Stimulated activated naive CD8-positive, alpha-beta T cell treated with anti-CD3 and anti-CD28 coated beads, Interleukin-15, Interleukin-2, amounts not matched to agents 100 ng/mL and 50 ng/mL, for 24 hours (primary cell): Measurements from ENCODE around the gene ZBTB12.
"Not testable (repeated sequence)": the region's sequence is repeated elsewhere in the genome, so short reads cannot be mapped to it uniquely, and the experiment has no call there.

Source experiments
- H3K27ac Mint-ChIP-seq: one replicate; pipeline ENCODE4 v1.8.0; 2021; ENCODE audit warnings: mild to moderate bottlenecking, mixed read lengths
- H3K27me3 Mint-ChIP-seq: one replicate; pipeline ENCODE4 v1.8.0; 2021; ENCODE audit warnings: mixed read lengths
- H3K36me3 Mint-ChIP-seq: one replicate; pipeline ENCODE4 v1.8.0; 2021; ENCODE audit warnings: low read depth, mixed read lengths
- H3K4me1 Mint-ChIP-seq: one replicate; pipeline ENCODE4 v1.8.0; 2021; ENCODE audit warnings: low read depth, mixed read lengths
- H3K4me3 Mint-ChIP-seq: one replicate; pipeline ENCODE4 v1.8.0; 2021; ENCODE audit warnings: mild to moderate bottlenecking, mixed read lengths
- H3K9me3 Mint-ChIP-seq: one replicate; pipeline ENCODE4 v1.8.0; 2021; ENCODE audit warnings: mixed read lengths

The ZBTB12 gene

DNA sequence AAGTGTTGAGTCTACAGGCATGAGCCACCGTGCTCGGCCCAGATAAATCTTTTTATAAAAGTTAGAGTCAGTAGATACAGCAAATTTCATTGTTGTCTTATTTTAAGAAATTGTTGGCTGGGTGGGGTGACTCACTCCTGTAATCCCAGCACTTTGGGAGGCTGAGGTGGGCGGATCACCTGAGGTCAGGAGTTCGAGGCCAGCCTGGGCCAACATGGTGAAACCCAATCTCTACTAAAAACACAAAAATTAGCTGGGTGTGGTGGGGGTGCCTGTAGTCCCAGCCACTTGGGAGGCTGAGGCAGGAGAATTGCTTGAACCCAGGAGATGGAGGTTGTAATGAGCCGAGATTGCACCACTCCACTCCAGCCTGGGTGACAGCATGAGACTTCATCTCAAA is 6.4 kb upstream of the ZBTB12 start:
- not testable (repeated sequence) for H3K9me3 Mint-ChIP-seq, H3K36me3 Mint-ChIP-seq, H3K27ac Mint-ChIP-seq, H3K4me3 Mint-ChIP-seq, H3K27me3 Mint-ChIP-seq
- H3K4me1 Mint-ChIP-seq, result peaks cover 22% of the 10 kb centered on the region

DNA sequence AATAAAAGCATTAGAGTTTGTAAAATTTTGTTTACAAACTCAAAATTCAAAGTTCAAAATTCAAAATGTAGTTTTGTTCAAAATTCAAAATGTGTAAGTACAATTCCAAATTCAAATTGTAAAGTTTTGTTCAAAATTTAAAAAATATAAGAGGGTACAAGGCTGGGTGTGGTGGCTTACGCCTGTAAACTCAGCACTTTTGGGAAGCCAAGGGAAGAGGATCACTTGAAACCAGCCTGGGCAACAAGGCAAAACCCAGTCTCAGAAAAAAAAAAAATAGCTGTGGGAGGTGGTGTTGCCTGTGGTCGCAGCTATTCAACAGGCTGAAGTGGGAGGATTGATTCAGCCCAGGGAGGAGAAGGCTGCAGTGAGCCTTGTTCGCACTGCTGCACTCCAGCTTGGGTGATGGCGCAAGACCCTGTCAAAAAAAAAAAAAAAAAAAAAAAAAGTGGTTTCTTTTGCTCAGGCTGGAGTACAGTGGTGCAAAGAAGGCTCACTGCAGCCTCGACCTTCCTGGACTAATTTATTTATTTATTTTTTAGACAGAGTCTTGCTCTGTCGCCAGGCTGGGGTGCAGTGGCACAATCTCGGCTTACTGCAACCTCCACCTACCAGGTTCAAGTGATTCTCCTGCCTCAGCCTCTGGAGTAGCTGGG is 5.4 kb upstream of the ZBTB12 start:
- Mint-ChIP-seq H3K36me3 (no peaks in the 10 kb centered on the region), H3K4me3 (no peak overlapping the region), H3K9me3 (no peaks in the 10 kb centered on the region), H3K4me1 (peaks cover 29% of the 10 kb centered on the region), H3K27ac (no peak overlapping the region), H3K27me3 (peaks cover 4% of the 10 kb centered on the region)

DNA sequence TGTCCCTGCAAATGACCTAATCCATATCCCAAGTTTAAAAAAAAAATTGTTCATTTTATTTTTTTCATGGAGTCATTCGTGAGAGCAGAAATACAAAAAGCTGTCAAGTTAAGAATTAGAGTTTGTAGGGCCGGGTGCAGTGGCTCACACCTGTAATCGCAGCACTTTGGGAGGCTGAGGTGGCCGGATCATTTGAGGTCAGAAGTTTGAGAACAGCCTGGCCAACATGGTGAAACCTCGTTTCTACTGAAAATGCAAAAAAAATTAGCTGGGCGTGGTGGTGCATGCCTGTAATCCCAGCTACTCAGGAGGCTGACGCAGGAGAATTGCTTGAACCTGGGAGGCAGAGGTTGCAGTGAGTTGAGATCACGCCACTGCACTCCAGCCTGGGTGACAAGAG is 4.8 kb upstream of the ZBTB12 start:
- H3K4me3 Mint-ChIP-seq, H3K9me3 Mint-ChIP-seq, H3K27me3 Mint-ChIP-seq, H3K36me3 Mint-ChIP-seq, H3K27ac Mint-ChIP-seq: not testable (repeated sequence)
- peaks cover 23% of the 10 kb centered on the region for H3K4me1 Mint-ChIP-seq

DNA sequence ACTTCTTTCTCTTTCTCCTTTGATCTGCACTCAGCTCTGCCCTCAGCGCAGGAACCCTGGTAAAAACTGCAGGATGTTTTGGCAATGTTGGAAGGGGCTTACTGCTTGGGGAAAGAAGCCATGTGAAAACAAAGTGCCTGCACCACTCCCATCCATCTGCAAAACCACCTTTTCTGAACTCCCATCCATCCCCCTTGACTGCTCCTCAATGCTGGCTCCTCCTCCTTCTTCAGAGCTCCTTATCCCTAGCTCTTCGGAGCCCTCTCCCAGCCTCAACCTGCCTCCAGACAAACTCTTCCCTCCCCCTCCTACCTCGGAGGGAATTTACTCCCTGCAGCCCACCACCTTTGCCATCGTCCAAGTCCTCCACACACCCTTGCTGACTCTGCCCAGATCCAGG is 4.2 kb upstream of the ZBTB12 start:
- Mint-ChIP-seq H3K4me1 (peaks cover 24% of the 10 kb centered on the region), H3K36me3 (no peaks in the 10 kb centered on the region), H3K27ac (no peak overlapping the region), H3K27me3 (peaks cover 4% of the 10 kb centered on the region), H3K4me3 (no peak overlapping the region), H3K9me3 (no peaks in the 10 kb centered on the region)

DNA sequence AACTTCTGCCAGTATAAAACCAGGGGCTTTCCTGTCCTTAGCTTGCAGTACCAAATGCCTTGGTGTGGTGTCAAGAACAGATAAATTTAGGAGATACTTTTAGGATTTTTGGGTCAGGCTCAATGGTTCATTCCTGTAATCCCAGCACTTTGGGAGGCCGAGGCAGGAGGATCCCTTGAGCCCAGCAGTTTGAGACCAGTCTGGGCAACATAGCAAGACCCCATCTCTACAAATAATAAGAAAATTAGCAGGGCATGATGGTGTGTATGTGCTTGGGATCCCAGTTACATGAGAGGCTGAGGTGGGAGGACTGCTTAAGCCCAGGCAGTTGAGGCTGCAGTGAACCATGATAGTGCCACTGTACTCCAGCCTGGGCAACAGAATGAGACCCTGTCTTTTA is 3.2 kb upstream of the ZBTB12 start:
- H3K9me3 Mint-ChIP-seq, result no peaks in the 10 kb centered on the region
- H3K27ac Mint-ChIP-seq, result no peak overlapping the region
- H3K27me3 Mint-ChIP-seq, result peaks cover 4% of the 10 kb centered on the region
- no peak overlapping the region for H3K4me3 Mint-ChIP-seq
- peaks cover 25% of the 10 kb centered on the region for H3K4me1 Mint-ChIP-seq
- no peaks in the 10 kb centered on the region for H3K36me3 Mint-ChIP-seq

DNA sequence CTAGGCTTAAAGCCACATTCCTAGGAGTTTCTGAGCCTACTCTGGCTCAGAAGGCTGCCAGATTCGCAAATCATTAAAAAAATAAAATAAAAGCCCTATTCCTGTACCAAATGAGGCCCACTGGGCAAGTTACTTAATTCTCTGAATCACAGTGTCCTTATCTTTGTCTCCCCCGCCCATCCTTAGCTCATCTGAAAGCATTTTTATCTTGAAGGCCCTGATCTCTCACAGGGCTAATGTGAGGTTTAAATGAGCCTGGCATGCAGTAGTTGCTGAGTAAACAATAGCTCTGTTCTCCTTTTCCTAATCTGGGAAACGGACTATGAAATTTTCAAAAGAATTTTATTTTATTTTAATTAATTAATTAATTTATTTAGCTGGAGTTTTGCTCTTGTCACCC is 2.1 kb upstream of the ZBTB12 start:
- Mint-ChIP-seq H3K36me3 (no peaks in the 10 kb centered on the region), H3K27ac (no peak overlapping the region), H3K27me3 (peaks cover 4% of the 10 kb centered on the region), H3K4me1 (peaks cover 35% of the 10 kb centered on the region), H3K4me3 (no peak overlapping the region), H3K9me3 (no peaks in the 10 kb centered on the region)

DNA sequence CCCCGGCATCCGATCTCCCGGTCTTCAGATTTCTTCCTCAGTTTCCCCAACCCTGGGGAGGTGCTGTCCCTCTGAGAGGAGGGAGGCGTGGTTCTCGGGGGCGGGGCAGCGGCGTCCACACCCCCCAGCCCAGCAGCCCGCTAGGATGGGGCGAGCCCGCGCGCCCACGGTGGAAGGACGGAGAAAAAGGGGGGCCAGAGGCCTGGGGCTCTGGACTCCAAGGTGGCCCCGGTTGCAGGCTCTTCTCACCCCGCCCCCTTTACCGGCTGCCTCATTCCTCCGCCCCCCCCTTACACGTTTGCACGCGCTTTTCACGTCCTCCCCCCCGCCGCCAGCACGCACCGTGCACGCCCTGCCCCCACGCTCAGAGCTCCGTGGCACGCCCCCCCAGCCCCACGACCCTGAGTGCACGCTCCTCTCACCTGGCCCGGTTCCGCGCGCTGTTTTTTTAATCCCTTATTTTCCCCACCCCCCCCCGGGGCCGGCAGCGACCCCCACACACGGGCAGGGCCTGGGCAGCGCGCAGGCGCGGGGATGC is 402 bp downstream of the ZBTB12 start:
- H3K27ac Mint-ChIP-seq, result no peak overlapping the region
- H3K36me3 Mint-ChIP-seq, result no peaks in the 10 kb centered on the region
- no peaks in the 10 kb centered on the region for H3K9me3 Mint-ChIP-seq
- H3K27me3 Mint-ChIP-seq, result no peaks in the 10 kb centered on the region
- peaks cover 38% of the 10 kb centered on the region for H3K4me1 Mint-ChIP-seq
- H3K4me3 Mint-ChIP-seq, result peak overlapping the region; percentile 61

DNA sequence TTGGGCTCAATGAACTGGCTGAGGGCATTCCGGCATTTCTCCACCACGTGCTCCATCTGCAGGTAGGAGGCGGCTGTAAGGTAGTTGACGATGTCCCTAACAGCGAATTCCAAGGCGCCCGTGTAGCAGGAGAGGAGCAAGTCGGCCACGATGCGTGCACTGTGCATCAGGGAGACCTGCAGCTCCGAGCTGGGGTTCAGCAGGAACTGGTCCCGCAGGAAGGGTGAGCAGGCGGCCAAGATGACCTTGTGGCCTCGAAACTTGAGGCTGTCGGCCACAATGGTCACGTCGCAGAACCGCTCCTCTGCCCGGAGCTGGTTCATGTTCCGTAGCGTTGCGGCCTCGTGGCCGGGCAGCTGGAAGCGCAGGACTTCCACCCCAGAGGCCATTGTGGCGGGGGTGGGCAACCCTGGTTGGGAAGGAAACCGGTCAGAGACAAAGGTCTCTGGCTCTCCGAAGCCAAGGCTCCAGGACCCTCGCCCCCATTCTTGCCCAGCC is 920 bp downstream of the ZBTB12 start:
- Mint-ChIP-seq H3K27ac (no peak overlapping the region), H3K4me1 (peaks cover 43% of the 10 kb centered on the region), H3K9me3 (no peaks in the 10 kb centered on the region), H3K4me3 (peak overlapping the region; percentile 61), H3K36me3 (no peaks in the 10 kb centered on the region), H3K27me3 (no peaks in the 10 kb centered on the region)

DNA sequence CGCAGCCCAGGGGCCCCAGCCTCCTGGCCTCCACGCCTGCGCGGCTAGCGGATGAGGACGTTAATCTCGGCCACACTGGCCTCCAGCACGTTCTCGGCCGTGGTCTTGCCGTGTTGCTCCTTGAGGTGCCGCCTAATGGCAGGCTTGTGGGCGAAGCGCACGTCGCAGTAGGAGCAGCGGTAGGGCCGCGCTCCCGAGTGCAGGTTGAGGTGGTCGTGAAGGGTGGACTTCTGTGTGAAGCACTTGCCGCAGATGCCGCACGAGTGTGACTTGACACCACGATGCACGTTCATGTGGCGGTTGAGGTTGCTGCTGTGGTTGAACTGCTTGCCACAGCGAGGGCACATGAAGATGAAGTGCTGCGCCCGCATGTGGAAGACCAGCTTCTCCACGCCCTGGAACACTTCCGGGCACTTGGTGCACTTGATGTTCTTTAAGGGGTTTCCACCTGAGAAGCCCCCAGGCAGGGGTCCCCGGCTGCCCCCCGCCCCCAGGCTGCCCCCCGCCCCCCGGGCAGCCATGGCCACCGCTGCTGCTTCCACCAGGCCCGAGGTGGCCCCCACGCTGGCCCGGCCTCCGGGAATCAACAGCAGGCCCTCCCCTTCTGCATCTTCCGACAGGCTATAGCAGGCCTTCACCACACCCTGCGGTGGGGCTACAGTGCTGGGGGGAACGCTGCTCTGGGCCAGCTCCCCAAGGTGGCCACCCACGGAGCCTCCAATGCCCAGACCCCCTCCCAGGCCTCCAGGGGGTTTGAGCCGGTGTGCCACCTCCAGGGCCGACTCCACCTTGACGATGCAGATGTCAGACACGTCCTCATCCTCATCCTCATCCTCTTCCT is 1.8 kb downstream of the ZBTB12 start:
- Mint-ChIP-seq H3K4me3 (peak overlapping the region; percentile 26), H3K27me3 (no peaks in the 10 kb centered on the region), H3K36me3 (peaks cover 8% of the 10 kb centered on the region), H3K9me3 (no peaks in the 10 kb centered on the region), H3K27ac (no peak overlapping the region), H3K4me1 (peaks cover 48% of the 10 kb centered on the region)

DNA sequence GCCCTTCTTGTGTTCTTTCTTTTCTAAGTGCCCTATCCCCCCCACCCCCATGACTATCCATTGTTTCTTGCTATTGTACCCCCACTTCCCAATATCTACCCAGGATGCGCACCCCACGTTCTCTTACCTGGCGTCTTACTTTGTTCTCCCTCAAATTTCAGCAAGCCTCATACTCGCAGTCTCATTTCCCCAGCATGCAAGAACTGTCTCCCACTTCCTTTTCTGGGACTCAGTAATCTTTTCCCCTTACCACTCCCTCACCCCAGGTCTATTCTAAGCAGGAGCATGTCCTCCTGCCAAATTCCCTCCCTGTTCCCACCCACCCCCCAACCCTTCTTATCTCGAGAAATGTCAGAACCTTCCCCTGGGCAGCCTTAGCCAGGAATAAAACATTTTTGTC is 2.7 kb downstream of the ZBTB12 start:
- no peaks in the 10 kb centered on the region for H3K9me3 Mint-ChIP-seq
- peaks cover 11% of the 10 kb centered on the region for H3K36me3 Mint-ChIP-seq
- H3K4me1 Mint-ChIP-seq, result peaks cover 48% of the 10 kb centered on the region
- H3K27ac Mint-ChIP-seq, result no peak overlapping the region
- no peaks in the 10 kb centered on the region for H3K27me3 Mint-ChIP-seq
- peak overlapping the region; percentile 57 for H3K4me3 Mint-ChIP-seq

DNA sequence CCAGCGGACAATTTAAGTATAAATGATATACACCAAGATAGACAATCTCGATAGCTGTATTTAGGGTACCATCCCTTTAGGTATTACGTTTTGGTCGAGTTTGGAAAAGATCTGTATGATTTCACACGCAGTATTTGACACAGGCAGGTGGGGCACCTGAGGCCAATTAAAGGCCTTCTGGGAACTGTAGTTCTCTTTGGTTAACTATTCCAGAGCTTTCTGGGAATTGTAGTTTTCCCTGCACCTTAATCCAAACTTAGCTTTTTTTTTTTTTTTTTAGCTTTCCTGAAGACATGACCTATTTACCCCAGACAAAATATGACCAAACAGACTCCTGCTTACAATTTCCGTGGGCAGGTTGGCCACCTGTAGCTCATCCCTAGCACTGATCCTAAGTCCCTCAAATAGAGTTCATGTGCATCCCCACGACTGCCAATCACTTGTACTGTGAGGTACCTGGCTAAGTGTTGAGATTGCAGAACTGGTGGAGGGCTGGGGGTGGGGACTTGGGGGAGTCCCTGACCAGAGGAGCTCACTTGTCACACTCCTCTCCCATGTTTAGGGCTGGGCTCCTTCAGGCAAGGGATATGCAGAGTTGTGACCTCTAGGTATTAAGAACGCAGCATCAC is 3.4 kb downstream of the ZBTB12 start:
- peaks cover 48% of the 10 kb centered on the region for H3K4me1 Mint-ChIP-seq

DNA sequence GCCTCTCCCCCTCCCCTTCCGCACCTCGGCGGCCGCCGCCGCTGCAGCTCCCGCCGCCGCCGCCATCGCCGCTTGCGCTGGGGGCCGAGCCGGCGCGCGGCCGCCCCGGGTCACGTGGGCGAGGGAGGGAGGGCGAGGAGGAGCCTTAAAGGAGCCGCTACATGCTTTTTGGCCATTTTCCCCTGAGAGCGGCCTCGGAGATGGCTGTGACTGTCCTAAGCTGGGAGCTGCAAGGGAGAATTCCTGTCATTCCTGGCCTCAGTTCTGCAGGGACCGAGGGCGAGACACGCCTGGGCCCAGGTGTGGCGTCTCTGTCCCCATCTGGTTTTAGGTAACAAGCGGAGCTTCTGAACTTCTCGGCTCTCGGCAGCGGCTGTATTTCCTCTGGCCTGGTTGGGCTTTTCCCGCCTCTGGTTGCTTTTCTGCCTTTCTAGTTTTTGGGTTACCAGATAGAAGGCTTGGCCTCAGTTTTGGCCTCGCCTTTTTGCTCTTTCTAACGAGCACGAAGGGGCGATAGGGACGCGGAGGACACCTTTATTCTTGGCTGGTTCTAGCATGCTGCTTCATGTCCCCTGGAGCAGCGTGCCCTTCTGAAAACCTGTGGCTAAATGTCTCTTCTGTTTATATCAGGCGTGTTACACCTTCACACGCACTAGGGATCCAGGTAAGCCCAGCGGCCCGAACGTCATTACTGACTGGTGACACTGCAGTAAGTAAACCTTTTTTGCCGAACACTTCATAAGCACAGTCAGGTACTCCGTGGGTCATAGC is 4.1 kb downstream of the ZBTB12 start, which contains the start of gene EHMT2:
Gene EHMT2 (minus strand): TSS at position 87 of the 771 bp plus-strand sequence. CDS start 21 bp downstream, at position 66.
- no peaks in the 10 kb centered on the region for H3K9me3 Mint-ChIP-seq
- H3K4me1 Mint-ChIP-seq, result peaks cover 44% of the 10 kb centered on the region
- peak within 1 kb of the TSS; percentile 89 for H3K27ac Mint-ChIP-seq
- H3K27me3 Mint-ChIP-seq, result no peaks in the 10 kb centered on the region
- peak within 1 kb of the TSS; percentile 89 for H3K4me3 Mint-ChIP-seq
- peaks cover 20% of the 10 kb centered on the region for H3K36me3 Mint-ChIP-seq

More for the DNA sequence above, 3.4 kb downstream of the ZBTB12 start:
- Mint-ChIP-seq H3K4me3 (peak overlapping the region; percentile 89), H3K27me3 (no peaks in the 10 kb centered on the region), H3K9me3 (no peaks in the 10 kb centered on the region), H3K36me3 (peaks cover 13% of the 10 kb centered on the region), H3K27ac (peak overlapping the region; percentile 89)

DNA sequence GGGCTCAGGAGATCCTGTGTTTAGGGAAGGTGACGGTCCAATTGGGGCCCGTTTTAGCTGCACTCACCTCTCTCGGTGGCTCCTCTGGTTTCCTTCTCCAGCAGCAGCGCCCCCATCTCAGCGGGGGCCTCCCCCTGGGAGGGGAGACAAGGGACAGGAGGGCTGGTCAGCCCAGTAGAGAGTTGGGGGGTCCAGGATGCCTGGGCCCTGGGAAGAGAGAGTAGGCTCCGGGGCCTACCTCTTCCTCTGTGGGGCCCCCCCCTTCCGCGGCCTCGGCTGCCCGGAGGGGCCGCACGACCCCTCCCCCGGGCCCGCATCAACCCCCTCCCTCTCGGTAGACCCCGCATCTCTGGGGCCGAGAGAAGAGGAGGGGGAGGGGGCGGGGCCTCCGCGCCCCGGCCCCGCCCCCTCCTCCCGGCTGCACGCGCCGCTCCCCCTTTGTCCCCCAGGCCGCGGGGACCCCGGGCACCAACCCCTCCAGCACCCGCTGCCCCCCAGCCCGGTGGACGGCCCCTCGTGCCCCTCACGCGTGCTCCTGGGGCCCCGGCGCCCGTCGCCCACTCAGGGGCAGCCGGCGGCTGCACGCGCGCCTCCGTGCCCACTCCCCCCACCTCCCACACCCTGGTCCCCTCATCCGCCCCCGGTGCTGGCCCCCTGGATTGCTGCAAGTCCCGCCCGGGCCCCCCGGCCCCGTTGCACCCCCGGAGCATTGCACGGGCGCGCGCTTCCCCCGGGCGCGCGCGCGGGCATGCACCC is 4.9 kb downstream of the ZBTB12 start:
- Mint-ChIP-seq H3K4me1 (peaks cover 39% of the 10 kb centered on the region), H3K4me3 (peak overlapping the region; percentile 80), H3K27ac (peak overlapping the region; percentile 75), H3K9me3 (no peaks in the 10 kb centered on the region), H3K27me3 (no peaks in the 10 kb centered on the region), H3K36me3 (peaks cover 28% of the 10 kb centered on the region)

DNA sequence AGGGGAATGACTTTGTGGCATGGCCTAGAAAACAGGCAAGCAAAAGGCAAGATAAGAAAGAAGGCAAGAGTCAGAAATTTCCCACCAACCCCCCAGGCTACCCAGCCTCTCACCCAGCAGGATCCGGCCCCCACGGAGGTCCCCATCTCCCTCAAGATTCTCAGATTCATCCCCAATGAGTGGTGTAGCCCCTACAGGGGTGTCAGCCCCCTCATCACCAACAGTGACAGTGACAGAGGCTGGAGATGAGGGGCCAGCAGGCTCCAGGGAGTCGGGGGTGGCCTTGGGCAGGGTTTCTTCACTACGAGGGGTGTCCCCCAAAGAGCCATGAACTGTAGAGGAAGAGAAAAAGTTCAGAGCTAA is 5.4 kb downstream of the ZBTB12 start:
- H3K27ac Mint-ChIP-seq, result peak overlapping the region; percentile 75
- H3K36me3 Mint-ChIP-seq, result peaks cover 32% of the 10 kb centered on the region
- no peaks in the 10 kb centered on the region for H3K9me3 Mint-ChIP-seq
- H3K4me1 Mint-ChIP-seq, result peaks cover 39% of the 10 kb centered on the region
- H3K27me3 Mint-ChIP-seq, result no peaks in the 10 kb centered on the region
- peak overlapping the region; percentile 80 for H3K4me3 Mint-ChIP-seq
